Right lobe of liver (tissue), 6 donors: Measurements from ENCODE around the gene SHOC2. TPM values are rescaled to one million over a fixed set of nuclear protein-coding genes. Genes with fewer than 3 reads are reported as not detected.

Experiments used
- ATAC-seq, 4 donors: fragments of 200-7000 bp; cut with Tn5 transposase; one replicate each; pipeline ENCODE4 v1.9.1; 2020; ENCODE audit warnings: mild to moderate bottlenecking in 4 of 4, moderate library complexity in 4 of 4
- DNase-seq, 3 donors: peaks; one replicate each; pipeline ENCODE4 v3.0.0-alpha.2; 2020
- H3K27ac ChIP-seq, 3 donors: fragments of 200-600 bp; one replicate each; pipeline ENCODE4 v1.8.0; 2022
- H3K27me3 ChIP-seq, 2 donors: fragments of 200-600 bp; one replicate each; pipeline ENCODE4 v1.8.0; 2022
- H3K36me3 ChIP-seq, 4 donors: fragments of 200-600 bp; sonication (generic) in 1 of 4; one replicate each; pipeline versions ENCODE4 v1.5.1 to v1.8.0; 2017 to 2022; ENCODE audit warnings: control low read depth in 1 of 4
- H3K4me1 ChIP-seq, 4 donors: fragments of 200-600 bp; sonication (generic) in 1 of 4; one replicate each; pipeline versions ENCODE4 v1.5.1 to v1.8.0; 2017 to 2022; ENCODE audit warnings: control low read depth in 1 of 4
- H3K4me3 ChIP-seq, 3 donors: fragments of 200-600 bp; one replicate each; pipeline ENCODE4 v1.8.0; 2022
- H3K9me3 ChIP-seq, 4 donors: fragments of 200-600 bp; sonication (generic) in 1 of 4; one replicate each; pipeline versions ENCODE4 v1.5.1 to v1.8.0; 2017 to 2022; ENCODE audit warnings: control low read depth in 1 of 4
- POLR2A ChIP-seq: fragments of 450-650 bp; IDR thresholded peaks from one replicate; pipeline ENCODE4 v1.6.1; 2017; ENCODE audit warnings: antibody characterized with exemption, mild to moderate bottlenecking
- WGBS: methylation state at CpG from one replicate; pipeline ENCODE4 v1.1.6; 2018; ENCODE audit warnings: low coverage, low lambda C conversion rate; ENCODE audit not compliant: insufficient coverage; ENCODE audit errors: missing lambda C conversion rate; 5-methylcytosine and 5-hydroxymethylcytosine counted together
- intact Hi-C, 2 donors: fragments of 100-400 bp; cut with DNase I; formaldehyde crosslinking; loops; one replicate each; pipeline versions ENCODE4 v1.11.2 to v1.14.1; 2022
- total RNA-seq, 6 experiments: library from RNA; depleted of rRNA in 2 of 6; stranded (reverse); fragments of >200 nt in 2 of 6; fragmentation: NEBNext Ultra II Directional in 3 of 6; extraction: Animal tissue kit (Norgen Biotek cat#: 25700) in 3 of 6; gene quantifications; one replicate each; pipeline versions ENCODE4 v1.1.0 to v1.2.4, GENCODE V29; 2016 to 2023
- TF ChIP-seq, protein P1 (sequence below), 4 donors: fragments of 200-600 bp in 3 of 4; fragments of 450-650 bp in 1 of 4; IDR thresholded peaks; one replicate each; pipeline versions ENCODE4 v1.5.1 to v1.8.0; 2016 to 2022; ENCODE audit warnings: antibody characterized with exemption in 4 of 4, mild to moderate bottlenecking in 2 of 4
- donor health status: DM: no; HTN: yes; CAD: no.
- donor health status: DM: no; HTN: no; CAD: no.
- donor health status: DM: no; HTN: no; CAD: no.
- donor health status: DM: no; HTN: yes; CAD: no.
- donor health status: DM: no; HTN: yes; CAD: no.

SHOC2 gene
- total RNA-seq, 6 experiments from 2014 or later: 16.0 to 28.6 (median 22.2) TPM

DNA sequence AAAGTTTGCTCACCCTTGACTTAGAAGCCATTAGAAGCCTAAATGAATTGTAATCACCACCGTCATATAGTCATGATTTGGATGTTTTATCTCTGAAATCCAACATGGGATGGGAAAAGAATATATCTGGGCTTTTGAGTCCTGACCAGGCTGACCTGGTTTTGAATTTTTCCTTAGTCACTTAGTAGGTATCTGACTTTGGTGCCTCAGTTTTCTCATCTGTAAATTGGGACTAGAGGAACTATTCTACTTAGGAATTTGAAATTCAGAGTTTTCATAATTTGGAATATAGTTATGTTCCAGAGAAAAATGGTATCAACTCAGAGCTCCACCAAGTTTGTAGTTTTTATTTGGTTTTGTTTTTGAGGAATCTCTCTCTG, 40.9 kb downstream of the SHOC2 start:
- DNase-seq (no peak), ATAC-seq (no peak)
- Histone ChIP-seq H3K4me1 (peaks cover 0 to 28% (median 13%) of the 10 kb centered on the region in 4 donors), H3K36me3 (no peaks in the 10 kb centered on the region), H3K27ac (peak overlapping the region in 1 of 3 donors; percentile 11), H3K9me3 (no peaks in the 10 kb centered on the region), H3K4me3 (no peak overlapping the region), H3K27me3 (no peaks in the 10 kb centered on the region)
- WGBS: 90% methylated on average over 1 of the region's 1 CpG
- TF ChIP-seq POLR2A: no peak
- TF ChIP-seq, protein P1, sequence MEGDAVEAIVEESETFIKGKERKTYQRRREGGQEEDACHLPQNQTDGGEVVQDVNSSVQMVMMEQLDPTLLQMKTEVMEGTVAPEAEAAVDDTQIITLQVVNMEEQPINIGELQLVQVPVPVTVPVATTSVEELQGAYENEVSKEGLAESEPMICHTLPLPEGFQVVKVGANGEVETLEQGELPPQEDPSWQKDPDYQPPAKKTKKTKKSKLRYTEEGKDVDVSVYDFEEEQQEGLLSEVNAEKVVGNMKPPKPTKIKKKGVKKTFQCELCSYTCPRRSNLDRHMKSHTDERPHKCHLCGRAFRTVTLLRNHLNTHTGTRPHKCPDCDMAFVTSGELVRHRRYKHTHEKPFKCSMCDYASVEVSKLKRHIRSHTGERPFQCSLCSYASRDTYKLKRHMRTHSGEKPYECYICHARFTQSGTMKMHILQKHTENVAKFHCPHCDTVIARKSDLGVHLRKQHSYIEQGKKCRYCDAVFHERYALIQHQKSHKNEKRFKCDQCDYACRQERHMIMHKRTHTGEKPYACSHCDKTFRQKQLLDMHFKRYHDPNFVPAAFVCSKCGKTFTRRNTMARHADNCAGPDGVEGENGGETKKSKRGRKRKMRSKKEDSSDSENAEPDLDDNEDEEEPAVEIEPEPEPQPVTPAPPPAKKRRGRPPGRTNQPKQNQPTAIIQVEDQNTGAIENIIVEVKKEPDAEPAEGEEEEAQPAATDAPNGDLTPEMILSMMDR (IDR thresholded peaks at IDR 0.05): no peak
- intact Hi-C loops: no loop called here

- H3K4me3 ChIP-seq: no peak overlapping the region
- H3K9me3 ChIP-seq: no peaks in the 10 kb centered on the region
- peaks cover 0 to 27% (median 12%) of the 10 kb centered on the region in 4 donors for H3K4me1 ChIP-seq
- WGBS: 39% methylated on average over 2 of the region's 2 CpGs
- ATAC-seq (peak in 1 of 4 donors; percentile 32), DNase-seq (no peak)
- intact Hi-C loops: no loop called here
- TF ChIP-seq, protein P1 (IDR thresholded peaks at IDR 0.05): no peak
- TF ChIP-seq POLR2A: no peak
- no peaks in the 10 kb centered on the region for H3K36me3 ChIP-seq
- H3K27me3 ChIP-seq: no peaks in the 10 kb centered on the region
- no peak overlapping the region for H3K27ac ChIP-seq
Observed at GRCh38 chr10:110962443-110962842, 43.0 kb downstream of the SHOC2 start.

DNA sequence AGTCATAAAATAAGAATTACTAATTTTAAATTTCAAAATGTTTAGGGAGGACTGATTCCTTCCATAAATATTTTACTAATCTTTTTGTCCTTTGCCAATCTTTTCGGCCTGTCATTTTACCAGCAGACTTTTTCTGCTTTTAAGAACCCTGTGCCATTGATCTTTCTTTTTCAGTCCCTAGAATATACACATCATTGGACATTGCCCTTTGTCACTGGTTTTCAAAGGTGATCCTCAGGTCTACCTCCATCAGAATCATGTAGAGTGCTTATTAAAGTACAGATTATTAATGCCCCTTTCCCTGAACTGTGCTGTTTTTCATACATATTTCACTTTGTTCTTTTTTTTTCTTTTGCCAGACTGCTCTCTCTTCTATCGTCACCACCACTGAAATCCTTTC, 43.8 kb downstream of the SHOC2 start:
- peak; percentile 79 to 85 (median 84) for ATAC-seq
- Histone ChIP-seq H3K27me3 (no peaks in the 10 kb centered on the region), H3K4me3 (no peak overlapping the region), H3K9me3 (no peaks in the 10 kb centered on the region), H3K4me1 (peaks cover 0 to 27% (median 12%) of the 10 kb centered on the region in 4 donors), H3K27ac (no peak overlapping the region), H3K36me3 (no peaks in the 10 kb centered on the region)
- intact Hi-C loops: no loop called here
- no peak for DNase-seq
- 14% methylated on average over 2 of the region's 2 CpGs for WGBS
- no peak for TF ChIP-seq POLR2A
- TF ChIP-seq, protein P1 (IDR thresholded peaks at IDR 0.05): no peak

GRCh38 chr10:110964681-110965080, 45.3 kb downstream of the SHOC2 start:
- Histone ChIP-seq H3K4me3 (no peak overlapping the region), H3K27me3 (no peaks in the 10 kb centered on the region), H3K9me3 (no peaks in the 10 kb centered on the region), H3K27ac (no peak overlapping the region), H3K36me3 (no peaks in the 10 kb centered on the region), H3K4me1 (peaks cover 0 to 20% (median 7%) of the 10 kb centered on the region in 4 donors)
- no peak for ATAC-seq
- TF ChIP-seq POLR2A: no peak
- TF ChIP-seq, protein P1 (IDR thresholded peaks at IDR 0.05): no peak
- intact Hi-C loops: no loop called here
- no peak for DNase-seq
- 93% methylated on average over 5 of the region's 5 CpGs for WGBS

DNA sequence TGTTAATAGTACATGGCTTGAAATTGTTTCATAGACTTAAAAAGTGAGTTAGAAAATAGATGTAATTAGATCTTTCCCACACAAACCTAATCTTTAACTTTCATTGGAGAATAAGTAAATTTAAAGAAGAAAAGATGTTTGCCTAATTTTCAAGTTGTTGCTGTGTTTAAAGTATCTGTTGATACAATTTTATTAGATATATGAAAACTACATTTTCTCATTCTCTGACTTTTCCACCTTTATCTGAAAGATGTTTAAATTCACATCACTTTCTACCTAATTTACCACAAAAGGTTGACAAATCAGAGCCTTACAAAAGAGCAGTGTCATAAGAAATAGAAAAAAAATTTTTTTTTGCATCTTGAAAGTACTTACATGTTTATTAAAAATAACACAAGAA, 45.8 kb downstream of the SHOC2 start:
- DNase-seq (no peak), ATAC-seq (no peak)
- TF ChIP-seq POLR2A: no peak
- TF ChIP-seq, protein P1 (IDR thresholded peaks at IDR 0.05): no peak
- intact Hi-C loops: no loop called here
- no peak overlapping the region for H3K27ac ChIP-seq
- no peaks in the 10 kb centered on the region for H3K36me3 ChIP-seq
- H3K4me3 ChIP-seq: no peak overlapping the region
- no peaks in the 10 kb centered on the region for H3K9me3 ChIP-seq
- H3K27me3 ChIP-seq: no peaks in the 10 kb centered on the region
- peaks cover 0 to 15% (median 5%) of the 10 kb centered on the region in 4 donors for H3K4me1 ChIP-seq
